KMS-11 (cell line): ENCODE results near the gene NR1I3.

Experiments used
- H2AFZ ChIP-seq: fragments of 200-600 bp; sonication (generic); 2 replicates; pipeline ENCODE4 v1.6.1; 2016; ENCODE audit warnings: antibody characterized with exemption, mixed run types, low read depth
- H3K27ac ChIP-seq: fragments of 200-600 bp; sonication (generic); 2 replicates; pipeline ENCODE4 v1.6.1; 2016; ENCODE audit warnings: mild to moderate bottlenecking, mixed run types
- H3K27me3 ChIP-seq: fragments of 200-600 bp; sonication (generic); 2 replicates; pipeline ENCODE4 v1.6.1; 2017; ENCODE audit warnings: mild to moderate bottlenecking, low read depth, mixed run types, moderate library complexity; ENCODE audit not compliant: insufficient read depth
- H3K36me3 ChIP-seq: fragments of 200-600 bp; sonication (generic); 2 replicates; pipeline ENCODE4 v1.6.1; 2017; ENCODE audit warnings: mild to moderate bottlenecking, mixed run types; ENCODE audit not compliant: insufficient read depth
- H3K4me1 ChIP-seq: fragments of 200-600 bp; sonication (generic); 2 replicates; pipeline ENCODE4 v1.6.1; 2016; ENCODE audit warnings: mild to moderate bottlenecking, low read depth, mixed run types; ENCODE audit not compliant: poor library complexity, severe bottlenecking
- H3K4me2 ChIP-seq: fragments of 200-600 bp; sonication (generic); 2 replicates; pipeline ENCODE4 v1.7.0; 2016; ENCODE audit warnings: mild to moderate bottlenecking, mixed run types
- H3K4me3 ChIP-seq: fragments of 200-600 bp; sonication (generic); IDR thresholded peaks from 2 replicates; pipeline ENCODE4 v1.6.1; 2017; ENCODE audit warnings: low read depth, low read length, mixed read lengths; ENCODE audit not compliant: insufficient read depth
- H3K79me2 ChIP-seq: fragments of 200-600 bp; sonication (generic); 2 replicates; pipeline ENCODE4 v1.6.1; 2016; ENCODE audit warnings: low read depth, mixed run types; ENCODE audit not compliant: insufficient read depth
- H3K9ac ChIP-seq: fragments of 200-600 bp; sonication (generic); 2 replicates; pipeline ENCODE4 v1.6.1; 2016; ENCODE audit warnings: mild to moderate bottlenecking, mixed run types
- H4K20me1 ChIP-seq: fragments of 200-600 bp; sonication (generic); 2 replicates; pipeline ENCODE4 v1.6.1; 2016; ENCODE audit warnings: mild to moderate bottlenecking, mixed run types; ENCODE audit not compliant: insufficient read depth
- TF ChIP-seq, protein P1 (sequence below): fragments of 200-600 bp; sonication (generic); conservative IDR thresholded peaks from 2 replicates; pipeline ENCODE4 v1.6.1; 2017; ENCODE audit warnings: low read depth, mild to moderate bottlenecking, antibody characterized with exemption, low read length, moderate library complexity, mixed read lengths

The NR1I3 gene

DNA sequence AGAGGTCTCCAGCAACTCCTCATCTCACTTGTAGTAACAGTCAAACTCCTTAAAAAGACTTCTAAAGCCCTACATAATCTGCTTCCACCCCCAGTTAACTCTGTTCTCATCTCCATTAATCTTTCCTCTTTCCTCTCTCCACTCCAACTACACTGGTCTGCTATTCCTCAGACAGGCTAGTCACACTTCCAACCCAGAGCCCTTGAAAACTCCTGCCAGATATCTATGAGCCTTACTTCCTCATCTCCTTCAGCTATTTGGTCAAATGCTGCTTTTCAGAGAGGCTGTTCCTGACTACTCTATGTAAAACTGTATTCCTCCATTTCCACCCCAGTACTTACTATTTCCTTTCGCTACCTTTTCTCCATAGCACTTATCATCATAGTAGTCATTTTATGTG, 45.0 kb upstream of the NR1I3 start:
- TF ChIP-seq, protein P1, sequence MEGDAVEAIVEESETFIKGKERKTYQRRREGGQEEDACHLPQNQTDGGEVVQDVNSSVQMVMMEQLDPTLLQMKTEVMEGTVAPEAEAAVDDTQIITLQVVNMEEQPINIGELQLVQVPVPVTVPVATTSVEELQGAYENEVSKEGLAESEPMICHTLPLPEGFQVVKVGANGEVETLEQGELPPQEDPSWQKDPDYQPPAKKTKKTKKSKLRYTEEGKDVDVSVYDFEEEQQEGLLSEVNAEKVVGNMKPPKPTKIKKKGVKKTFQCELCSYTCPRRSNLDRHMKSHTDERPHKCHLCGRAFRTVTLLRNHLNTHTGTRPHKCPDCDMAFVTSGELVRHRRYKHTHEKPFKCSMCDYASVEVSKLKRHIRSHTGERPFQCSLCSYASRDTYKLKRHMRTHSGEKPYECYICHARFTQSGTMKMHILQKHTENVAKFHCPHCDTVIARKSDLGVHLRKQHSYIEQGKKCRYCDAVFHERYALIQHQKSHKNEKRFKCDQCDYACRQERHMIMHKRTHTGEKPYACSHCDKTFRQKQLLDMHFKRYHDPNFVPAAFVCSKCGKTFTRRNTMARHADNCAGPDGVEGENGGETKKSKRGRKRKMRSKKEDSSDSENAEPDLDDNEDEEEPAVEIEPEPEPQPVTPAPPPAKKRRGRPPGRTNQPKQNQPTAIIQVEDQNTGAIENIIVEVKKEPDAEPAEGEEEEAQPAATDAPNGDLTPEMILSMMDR = no peak
- Histone ChIP-seq H2AFZ (no peak overlapping the region), H3K4me3 (no peak overlapping the region), H3K79me2 (no peaks in the 10 kb centered on the region), H3K4me1 (no peaks in the 10 kb centered on the region), H3K4me2 (no peak overlapping the region), H3K36me3 (no peaks in the 10 kb centered on the region), H3K27me3 (no peaks in the 10 kb centered on the region; the same call in 1 of the 2 replicates), H3K27ac (no peak overlapping the region), H4K20me1 (no peaks in the 10 kb centered on the region), H3K9ac (no peak overlapping the region)

DNA sequence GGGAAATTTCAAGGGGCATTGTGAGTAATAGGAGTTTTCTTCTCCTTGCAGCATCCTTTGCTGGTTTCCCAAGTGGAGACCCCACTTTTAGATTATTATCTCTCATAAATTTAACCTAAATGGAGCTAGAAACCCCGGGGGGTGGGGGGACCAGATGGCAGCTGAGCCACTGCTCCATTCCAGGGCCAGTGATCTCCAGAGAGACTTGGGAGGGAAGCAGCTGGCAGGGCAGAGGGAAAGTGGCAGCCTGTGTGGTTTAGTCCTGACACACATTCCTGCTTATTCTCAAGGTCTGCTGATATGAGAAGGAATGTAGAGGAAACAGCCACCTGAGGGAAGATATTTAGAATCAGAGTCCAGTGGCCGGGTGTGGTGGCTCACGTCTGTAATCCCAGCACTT, 36.9 kb upstream of the NR1I3 start:
- TF ChIP-seq, protein P1 = no peak
- no peaks in the 10 kb centered on the region for H3K79me2 ChIP-seq
- no peak overlapping the region for H3K4me2 ChIP-seq
- no peak overlapping the region for H3K9ac ChIP-seq
- H3K36me3 ChIP-seq = no peaks in the 10 kb centered on the region
- H3K27me3 ChIP-seq = no peaks in the 10 kb centered on the region
- no peak overlapping the region for H3K4me3 ChIP-seq
- no peaks in the 10 kb centered on the region for H4K20me1 ChIP-seq
- no peaks in the 10 kb centered on the region for H3K4me1 ChIP-seq
- no peak overlapping the region for H2AFZ ChIP-seq
- no peak overlapping the region for H3K27ac ChIP-seq

DNA sequence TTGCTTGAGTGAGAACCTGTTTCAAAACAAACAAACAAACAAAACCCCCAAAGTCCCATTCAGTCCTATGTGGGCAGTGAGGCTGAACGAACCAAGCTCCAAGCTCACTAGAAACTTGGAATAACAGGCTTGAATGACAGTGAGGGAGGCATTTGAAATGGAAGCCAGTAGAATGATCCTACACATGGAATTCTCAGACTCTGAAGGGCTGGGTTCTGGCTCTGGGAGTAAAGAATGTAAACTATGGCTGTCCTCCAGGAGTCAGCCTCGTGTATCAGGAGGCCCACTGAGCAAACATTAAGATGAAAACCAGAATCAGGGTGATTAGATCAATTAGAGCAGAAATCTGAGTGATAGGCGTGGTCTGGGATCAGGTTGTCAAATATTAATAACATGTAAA, 35.4 kb upstream of the NR1I3 start:
- Histone ChIP-seq H2AFZ (no peak overlapping the region), H3K79me2 (no peaks in the 10 kb centered on the region), H3K27me3 (no peaks in the 10 kb centered on the region), H3K9ac (no peak overlapping the region), H3K4me3 (no peak overlapping the region), H3K27ac (no peak overlapping the region), H4K20me1 (no peaks in the 10 kb centered on the region), H3K4me1 (no peaks in the 10 kb centered on the region), H3K36me3 (no peaks in the 10 kb centered on the region), H3K4me2 (no peak overlapping the region)
- TF ChIP-seq, protein P1 = no peak

DNA sequence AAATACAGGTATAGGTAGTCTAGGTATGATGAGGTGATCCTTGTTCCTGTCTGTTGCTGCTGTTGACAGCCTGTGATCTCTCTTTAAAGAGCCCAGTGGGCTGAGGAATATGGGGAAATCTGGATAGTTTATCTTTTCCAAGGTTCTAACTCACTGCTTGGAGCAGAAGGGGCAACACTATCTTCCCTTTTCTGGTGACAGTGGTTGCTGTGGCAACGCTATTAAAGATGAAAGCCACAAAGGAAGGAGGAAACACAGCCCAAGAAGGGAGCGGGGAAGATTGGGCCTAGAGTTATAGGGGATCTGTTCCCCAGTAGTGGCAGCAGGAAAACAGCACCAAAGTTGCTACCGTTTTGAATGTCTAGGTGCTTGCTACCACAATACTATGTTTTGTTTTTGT, 29.3 kb upstream of the NR1I3 start:
- Histone ChIP-seq H3K9ac (no peak overlapping the region), H4K20me1 (no peaks in the 10 kb centered on the region), H3K4me2 (no peak overlapping the region), H2AFZ (no peak overlapping the region), H3K4me1 (no peaks in the 10 kb centered on the region), H3K79me2 (no peaks in the 10 kb centered on the region), H3K27me3 (no peaks in the 10 kb centered on the region), H3K27ac (no peak overlapping the region), H3K4me3 (no peak overlapping the region), H3K36me3 (no peaks in the 10 kb centered on the region)
- TF ChIP-seq, protein P1 = no peak

DNA sequence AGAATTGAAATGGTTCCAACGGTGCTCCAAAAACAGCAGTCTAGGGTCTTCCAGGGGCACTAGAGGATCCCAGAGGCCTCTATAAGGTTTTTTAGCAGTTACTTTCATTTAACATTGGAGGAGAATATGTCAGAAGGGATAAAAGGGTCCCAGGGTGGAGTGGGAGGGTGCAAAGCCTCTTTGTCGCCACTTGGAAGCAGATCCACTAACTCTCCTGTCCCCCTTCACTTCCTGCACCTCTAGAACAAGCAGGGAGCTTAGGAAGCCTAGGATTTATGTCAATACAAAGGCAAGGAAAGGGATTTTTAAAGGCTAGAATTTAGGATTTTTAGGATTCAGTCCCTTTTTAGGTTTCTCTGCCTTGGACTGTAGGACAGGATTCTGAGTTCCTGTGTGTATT, 28.8 kb upstream of the NR1I3 start:
- Histone ChIP-seq H3K36me3 (no peaks in the 10 kb centered on the region), H3K27ac (no peak overlapping the region)

More for the DNA sequence above, 28.8 kb upstream of the NR1I3 start:
- Histone ChIP-seq H3K4me1 (no peaks in the 10 kb centered on the region), H2AFZ (no peak overlapping the region), H3K27me3 (no peaks in the 10 kb centered on the region), H3K79me2 (no peaks in the 10 kb centered on the region), H3K4me3 (no peak overlapping the region), H3K9ac (no peak overlapping the region), H4K20me1 (no peaks in the 10 kb centered on the region), H3K4me2 (no peak overlapping the region)
- TF ChIP-seq, protein P1 = no peak
